ENCODE measurements around the gene LDLR.
"Not testable (repeated sequence)": the region's sequence is repeated elsewhere in the genome, so short reads cannot be mapped to it uniquely, and the experiment has no call there.

LDLR gene

DNA sequence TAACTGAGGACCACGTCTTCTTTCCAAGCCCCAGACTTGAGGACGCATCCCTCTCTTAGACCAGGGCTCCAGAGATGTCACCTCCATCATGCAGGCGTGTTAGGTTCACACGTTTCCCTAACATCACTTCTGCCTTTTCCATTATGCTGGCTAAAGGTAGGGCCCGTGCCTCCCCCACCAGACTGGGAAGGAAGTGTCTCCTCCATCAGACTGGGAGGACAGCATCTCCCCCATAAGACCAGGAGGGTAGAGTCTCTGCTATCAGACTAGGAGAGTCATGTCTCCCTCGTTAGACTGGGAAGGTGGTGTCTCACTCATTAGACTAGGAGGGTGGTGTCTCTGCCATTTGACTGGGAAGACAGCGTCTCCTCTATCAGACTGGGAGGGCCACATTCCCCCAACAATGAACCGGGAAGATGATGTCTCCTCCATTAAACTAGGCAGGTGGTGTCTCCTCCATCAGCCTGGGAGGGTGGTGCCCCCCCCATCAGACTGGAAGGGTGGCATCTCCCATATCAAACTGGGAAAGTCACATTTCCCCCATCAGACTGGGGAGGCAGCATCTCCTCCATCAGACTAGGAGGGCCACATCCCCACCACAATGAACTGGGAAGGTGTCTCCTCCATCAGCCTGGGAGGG is 84.4 kb downstream of the LDLR start:
- DNase-seq (ENCODE audit: low read depth in 3 of 3), result no peak

DNA sequence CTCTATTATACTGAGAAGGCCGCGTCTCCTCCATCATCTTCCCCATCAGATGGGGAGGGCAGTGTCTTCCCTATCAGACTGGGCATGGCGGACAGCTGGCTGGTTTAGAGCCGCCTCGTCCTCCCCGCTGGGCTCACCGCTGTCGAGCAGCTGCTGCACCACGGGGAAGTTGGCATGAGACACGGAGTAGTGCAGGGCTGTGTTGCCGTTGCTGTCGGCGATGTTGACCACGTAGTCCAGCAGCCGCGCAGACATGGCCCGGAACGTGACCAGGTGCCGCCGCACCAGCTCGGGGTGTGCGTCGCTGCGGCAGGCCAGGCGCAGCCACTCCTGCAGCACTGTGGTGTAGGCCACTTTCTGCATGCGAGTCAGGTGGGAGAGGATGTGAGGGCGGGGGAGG is 85.1 kb downstream of the LDLR start:
- no peak for DNase-seq (ENCODE audit: low read depth in 3 of 3)

DNA sequence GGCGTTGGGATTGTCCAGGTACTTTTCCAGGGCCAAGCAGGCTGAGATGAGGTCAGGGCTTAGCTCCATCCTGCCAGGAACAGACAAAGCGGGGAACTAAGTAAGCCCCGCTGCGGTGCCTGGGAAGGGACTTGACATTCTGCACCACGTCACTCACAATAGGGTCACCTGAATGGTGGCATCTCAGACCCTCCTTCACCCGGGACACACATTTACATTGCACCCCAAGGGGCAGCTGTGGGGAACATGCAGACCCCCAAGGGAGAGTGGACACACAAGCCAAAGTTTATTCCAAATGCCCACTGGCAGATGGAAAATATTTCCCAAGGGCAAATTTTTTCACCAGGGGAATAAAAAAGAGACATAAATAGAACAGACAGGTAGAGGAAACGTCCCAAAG is 86.7 kb downstream of the LDLR start:
- no peak for DNase-seq (ENCODE audit: low read depth in 3 of 3)

DNA sequence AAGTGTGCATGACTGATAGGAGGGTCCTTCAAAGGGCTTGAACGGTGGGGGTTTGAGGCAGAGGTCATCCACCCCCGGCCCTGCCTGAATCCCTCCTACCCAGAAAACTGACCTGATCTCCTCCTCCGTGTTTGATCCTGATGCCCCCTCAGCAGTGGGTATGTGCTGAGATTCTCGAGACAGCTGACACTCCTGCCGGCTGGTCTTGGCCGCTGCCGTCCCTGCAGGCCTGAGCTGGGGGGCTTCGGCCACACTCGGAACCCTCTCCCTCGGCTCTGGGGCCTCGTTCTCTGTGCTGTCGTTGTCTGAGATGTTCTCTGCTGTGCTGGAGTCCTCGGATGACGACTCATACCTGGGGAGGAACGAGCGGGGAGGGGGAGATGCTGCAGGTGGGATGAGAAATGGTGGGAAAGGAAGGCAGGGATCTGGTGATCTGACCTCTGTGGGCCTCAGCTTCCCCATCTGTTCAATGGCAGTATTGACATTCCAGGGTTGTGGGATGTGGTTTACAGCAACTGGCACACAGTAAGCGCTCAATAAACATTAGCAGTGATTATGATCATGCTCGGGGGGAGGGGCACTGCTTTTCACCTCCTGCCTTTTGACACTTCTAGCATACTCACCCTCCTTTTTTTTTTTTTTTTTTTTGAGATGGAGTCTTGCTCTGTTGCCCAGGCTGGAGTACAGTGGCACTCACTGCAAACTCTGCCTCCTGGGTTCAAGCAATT is 87.4 kb downstream of the LDLR start:
- DNase-seq (ENCODE audit: low read depth in 3 of 3), result no peak

DNA sequence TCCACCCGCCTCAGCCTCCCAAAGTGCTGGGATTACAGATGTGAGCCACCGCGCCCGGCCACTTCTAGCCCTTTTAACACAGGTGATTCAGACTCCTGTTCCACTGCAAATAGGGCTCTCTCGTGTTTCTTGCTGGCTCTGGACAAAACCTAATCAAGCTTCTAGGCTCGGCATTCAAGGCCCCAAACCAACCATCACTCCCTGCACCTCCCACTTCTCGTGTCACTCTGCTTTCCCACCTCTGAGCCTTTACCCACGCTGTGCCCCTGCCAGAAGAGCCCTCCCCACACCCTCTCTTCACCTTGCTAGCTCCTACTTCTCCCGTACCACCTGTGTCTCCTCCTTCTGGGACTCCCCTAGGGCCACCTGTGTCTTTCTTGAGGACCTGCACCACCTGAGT is 88.3 kb downstream of the LDLR start:
- no peak for DNase-seq (ENCODE audit: low read depth in 3 of 3)

DNA sequence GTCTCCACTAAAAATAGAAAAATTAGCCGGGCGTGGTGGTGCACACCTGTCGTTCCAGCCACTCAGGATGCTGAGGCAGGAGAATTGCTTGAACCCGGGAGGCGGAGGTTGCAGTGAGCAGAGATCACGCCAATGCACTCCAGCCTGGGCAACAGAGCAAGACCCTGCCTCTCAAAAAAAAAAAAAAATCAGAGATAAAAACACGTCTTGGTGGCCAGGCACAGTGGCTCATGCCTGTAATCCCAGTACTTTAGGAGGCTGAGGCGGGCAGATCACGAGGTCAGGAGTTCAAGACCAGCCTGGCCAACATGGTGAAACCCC is 89.8 kb downstream of the LDLR start:
- DNase-seq (ENCODE audit: low read depth in 3 of 3), result not testable (repeated sequence)

DNA sequence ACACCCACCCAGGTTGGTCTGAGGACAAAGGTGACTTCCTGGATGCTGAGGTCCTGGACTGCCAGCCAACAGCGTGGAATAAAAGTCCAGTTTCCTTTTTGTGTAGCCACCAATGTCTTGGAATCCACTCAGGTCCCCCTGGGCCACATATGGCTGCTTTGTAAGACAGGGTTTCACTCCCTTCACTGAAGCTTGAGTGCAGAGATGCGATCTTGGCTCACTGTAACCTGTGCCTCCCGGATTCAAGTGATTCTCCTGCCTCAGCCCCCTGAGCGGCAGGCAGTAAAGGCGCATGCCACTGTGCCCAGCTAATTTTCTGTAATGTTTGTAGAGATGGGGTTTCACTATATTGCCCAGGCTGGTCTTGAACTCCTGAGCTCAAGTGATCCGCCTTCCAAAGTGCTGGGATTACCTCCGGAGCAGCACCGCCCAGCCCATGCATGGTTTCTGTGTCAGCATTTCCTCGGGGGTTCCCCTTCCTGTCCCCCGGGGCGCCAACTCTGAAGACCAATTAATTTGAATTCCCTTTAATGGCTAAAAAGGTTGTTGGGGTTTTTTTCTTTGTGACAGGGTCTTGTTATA is 90.5 kb downstream of the LDLR start:
- no peak for DNase-seq (ENCODE audit: low read depth in 3 of 3)

DNA sequence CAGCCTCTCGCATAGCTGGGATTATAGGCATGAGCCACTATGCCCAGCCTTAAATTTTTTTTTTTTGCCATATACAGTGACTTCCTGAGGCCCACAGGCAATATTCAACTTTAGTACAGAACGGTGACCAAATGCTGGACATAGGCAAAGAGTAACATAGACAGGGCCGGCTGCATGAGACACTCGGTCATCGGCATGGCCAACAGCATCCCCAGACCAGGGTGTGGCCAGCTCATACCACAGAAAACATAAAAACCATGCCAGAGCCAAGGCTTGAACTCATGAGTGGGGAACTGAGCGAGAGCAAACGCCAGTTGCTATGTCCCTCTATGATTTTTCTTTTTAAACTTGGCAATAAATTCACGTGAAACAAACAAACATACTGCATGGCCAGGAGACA is 91.1 kb downstream of the LDLR start:
- DNase-seq (ENCODE audit: low read depth in 3 of 3), result no peak

DNA sequence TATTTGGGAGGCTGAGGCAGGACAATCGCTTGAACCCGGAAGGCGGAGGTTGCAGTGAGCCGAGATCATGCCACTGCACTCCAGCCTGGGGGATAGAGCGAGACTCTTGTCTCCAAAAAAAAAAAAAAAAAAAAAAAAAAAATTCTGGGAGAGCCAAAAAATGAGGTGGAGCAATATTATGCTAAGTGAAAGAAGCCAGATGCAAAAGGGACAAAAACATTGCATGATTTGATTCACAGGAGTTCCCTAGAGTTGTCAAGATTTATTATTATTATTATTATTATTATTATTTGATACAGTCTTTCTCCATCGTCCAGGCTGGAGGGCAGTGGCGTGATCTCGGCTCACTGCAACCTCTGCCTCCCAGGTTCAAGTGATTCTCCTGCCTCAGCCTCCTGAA is 91.7 kb downstream of the LDLR start:
- DNase-seq (ENCODE audit: low read depth in 3 of 3), result not testable (repeated sequence)

DNA sequence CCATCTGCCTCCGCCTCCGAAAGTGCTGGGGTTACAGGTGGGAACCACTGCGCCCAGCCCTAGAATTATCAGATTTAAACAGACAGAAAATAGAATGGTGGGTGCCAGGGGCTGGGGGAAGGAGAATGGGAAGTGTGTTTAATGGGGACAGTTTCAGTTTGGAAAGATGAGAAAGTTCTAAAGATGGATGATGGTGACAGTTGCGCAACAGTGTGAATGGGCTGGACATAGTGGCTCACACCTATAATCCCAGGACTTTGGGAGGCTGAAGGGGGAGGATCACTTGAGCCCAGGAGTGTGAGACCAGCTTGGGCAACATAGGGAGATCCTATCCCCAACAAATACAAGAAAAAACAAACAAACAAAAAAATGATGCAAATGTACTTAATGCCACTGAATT is 92.2 kb downstream of the LDLR start:
- no peak for DNase-seq (ENCODE audit: low read depth in 3 of 3)
